NCI-H2107 (cell line): ENCODE measurements around the gene FAM111B.

Experiments
- DNase-seq: peaks from one replicate; lab custom pipeline; 2025; lab: John Stamatoyannopoulos, UW

The FAM111B gene

GRCh38 chr11:59157433-59157832 lies 50.4 kb downstream of the FAM111B start:
- DNase-seq: no peak

- DNase-seq: peak; percentile 62
Measured at GRCh38 chr11:59158206-59159068, 51.4 kb downstream of the FAM111B start.

- DNase-seq: no peak
Measured at GRCh38 chr11:59164028-59164427, 57.0 kb downstream of the FAM111B start.

GRCh38 chr11:59171508-59172322 lies 64.7 kb downstream of the FAM111B start, which contains the start of gene DTX4:
DTX4 (plus strand) TSS chr11:59172132; CDS start chr11:59172596, 464 bp downstream.
- DNase-seq: no peak

- no peak for DNase-seq
Measured at GRCh38 chr11:59172345-59173079, 65.5 kb downstream of the FAM111B start.

GRCh38 chr11:59173080-59173963 lies 66.3 kb downstream of the FAM111B start:
- no peak for DNase-seq

- no peak for DNase-seq
Measured at GRCh38 chr11:59173964-59174663, 67.1 kb downstream of the FAM111B start.

GRCh38 chr11:59174664-59175033 lies 67.6 kb downstream of the FAM111B start:
- no peak for DNase-seq

- DNase-seq: no peak
Measured at GRCh38 chr11:59175091-59175501, 68.1 kb downstream of the FAM111B start.

GRCh38 chr11:59176330-59176729 lies 69.3 kb downstream of the FAM111B start:
- no peak for DNase-seq
